ENCODE data around the gene CUL4A. TPM values are rescaled to one million over a fixed set of nuclear protein-coding genes. Genes with fewer than 3 reads are reported as not detected.

The CUL4A gene
- total RNA-seq, 4 donors from 2014 or later, result 87.6 to 150 (median 110) TPM

GRCh38 chr13:113208421-113209335, 735 bp upstream of the CUL4A start, which contains the start of gene PCID2:
Gene PCID2 (minus strand): TSS chr13:113208669. CDS start chr13:113208634, 35 bp downstream.
- peak; percentile 91 for DNase-seq
- Histone ChIP-seq H3K9me3 (no peaks in the 10 kb centered on the region), H3K4me1 (peaks cover 30 to 69% (median 40%) of the 10 kb centered on the region in 4 donors), H3K36me3 (no peaks in the 10 kb centered on the region), H3K27ac (peak within 1 kb of the TSS; percentile 99 to 100 (median 100)), H3K27me3 (no peaks in the 10 kb centered on the region), H3K4me3 (peak within 1 kb of the TSS; percentile 97 to 99 (median 98))
- intact Hi-C loops (cut with DNase I; ENCODE audit: low total_unique reads) (no loop called here), in situ Hi-C loops (cut with MboI; ENCODE audit: low pct_ligation_motif_present in 1 of 4, low pct_unique_long_range_greater_than_20kb in 1 of 4, low sequenced_read_pairs in 3 of 4) (no loop called here)
- TF ChIP-seq POLR2A (IDR thresholded peaks at IDR 0.05) (peak; percentile 81), EP300 (IDR thresholded peaks at IDR 0.05; ENCODE audit: low read depth) (no peak), POLR2AphosphoS5 (IDR thresholded peaks at IDR 0.05) (peak; percentile 90 to 94 (median 90))
- 0% methylated on average over 1 to 68 of the region's 103 CpGs for WGBS, 2 donors (ENCODE audit: low coverage in 1 of 2)

GRCh38 chr13:113209759-113210421, 477 bp downstream of the CUL4A start:
- TF ChIP-seq POLR2A (IDR thresholded peaks at IDR 0.05), result peak; percentile 37
- peak in 1 of 3 donors; percentile 45 for TF ChIP-seq POLR2AphosphoS5 (IDR thresholded peaks at IDR 0.05)
- peak in 2 of 5 experiments; percentile 24 to 33 for TF ChIP-seq CTCF (IDR thresholded peaks at IDR 0.05)
- TF ChIP-seq EP300 (IDR thresholded peaks at IDR 0.05; ENCODE audit: low read depth), result no peak
- WGBS, 2 donors (ENCODE audit: low coverage in 1 of 2), result 0% methylated on average over 6 to 59 of the region's 67 CpGs
- Histone ChIP-seq H3K27me3 (no peaks in the 10 kb centered on the region), H3K4me1 (peaks cover 30 to 64% (median 35%) of the 10 kb centered on the region in 4 donors), H3K27ac (peak overlapping the region; percentile 99 to 100 (median 100)), H3K9me3 (no peaks in the 10 kb centered on the region), H3K4me3 (peak overlapping the region; percentile 47 to 98 (median 98)), H3K36me3 (no peaks in the 10 kb centered on the region)
- intact Hi-C loops (cut with DNase I; ENCODE audit: low total_unique reads), result no loop called here
- in situ Hi-C loops (cut with MboI; ENCODE audit: low pct_ligation_motif_present in 1 of 4, low pct_unique_long_range_greater_than_20kb in 1 of 4, low sequenced_read_pairs in 3 of 4), result no loop called here
- peak; percentile 76 for DNase-seq

GRCh38 chr13:113210833-113211232, 1.4 kb downstream of the CUL4A start:
- intact Hi-C loops (cut with DNase I; ENCODE audit: low total_unique reads) (no loop called here), in situ Hi-C loops (cut with MboI; ENCODE audit: low pct_ligation_motif_present in 1 of 4, low pct_unique_long_range_greater_than_20kb in 1 of 4, low sequenced_read_pairs in 3 of 4) (no loop called here)
- Histone ChIP-seq H3K27me3 (no peaks in the 10 kb centered on the region), H3K4me1 (peaks cover 25 to 64% (median 37%) of the 10 kb centered on the region in 4 donors), H3K9me3 (no peaks in the 10 kb centered on the region), H3K27ac (no peak overlapping the region), H3K4me3 (peak overlapping the region in 1 of 4 donors; percentile 97), H3K36me3 (no peaks in the 10 kb centered on the region)
- DNase-seq, result no peak
- WGBS, 2 donors (ENCODE audit: low coverage in 1 of 2), result 93 to 100% methylated on average over 2 to 6 of the region's 6 CpGs
- TF ChIP-seq POLR2AphosphoS5 (IDR thresholded peaks at IDR 0.05) (no peak), CTCF (IDR thresholded peaks at IDR 0.05) (no peak), EP300 (IDR thresholded peaks at IDR 0.05; ENCODE audit: low read depth) (no peak), POLR2A (IDR thresholded peaks at IDR 0.05) (no peak)

- Histone ChIP-seq H3K4me3 (no peak overlapping the region), H3K27ac (no peak overlapping the region), H3K4me1 (peaks cover 24 to 65% (median 41%) of the 10 kb centered on the region in 4 donors), H3K27me3 (no peaks in the 10 kb centered on the region), H3K36me3 (no peaks in the 10 kb centered on the region), H3K9me3 (no peaks in the 10 kb centered on the region)
- DNase-seq, result no peak
- TF ChIP-seq EP300 (IDR thresholded peaks at IDR 0.05; ENCODE audit: low read depth) (no peak), CTCF (IDR thresholded peaks at IDR 0.05) (no peak), POLR2A (IDR thresholded peaks at IDR 0.05) (no peak), POLR2AphosphoS5 (IDR thresholded peaks at IDR 0.05) (no peak)
- 91 to 98% methylated on average over 8 to 10 of the region's 10 CpGs for WGBS, 2 donors (ENCODE audit: low coverage in 1 of 2)
- intact Hi-C loops (cut with DNase I; ENCODE audit: low total_unique reads) (no loop called here), in situ Hi-C loops (cut with MboI; ENCODE audit: low pct_ligation_motif_present in 1 of 4, low pct_unique_long_range_greater_than_20kb in 1 of 4, low sequenced_read_pairs in 3 of 4) (no loop called here)
These were observed 2.4 kb downstream of the CUL4A start for GRCh38 chr13:113211774-113212173.

Measured in transverse colon (tissue), 4 donors.